ENCODE results near the gene AGBL1. TPM values are rescaled to one million over a fixed set of nuclear protein-coding genes. Genes with fewer than 3 reads are reported as not detected.

The AGBL1 gene
- total RNA-seq, 1 donor = not detected

GRCh38 chr15:86555098-86555497 is 475.4 kb downstream of the AGBL1 start:
- H3K4me3 ChIP-seq (ENCODE audit: low read depth, low read length) = no peak overlapping the region
- TF ChIP-seq, protein P1, sequence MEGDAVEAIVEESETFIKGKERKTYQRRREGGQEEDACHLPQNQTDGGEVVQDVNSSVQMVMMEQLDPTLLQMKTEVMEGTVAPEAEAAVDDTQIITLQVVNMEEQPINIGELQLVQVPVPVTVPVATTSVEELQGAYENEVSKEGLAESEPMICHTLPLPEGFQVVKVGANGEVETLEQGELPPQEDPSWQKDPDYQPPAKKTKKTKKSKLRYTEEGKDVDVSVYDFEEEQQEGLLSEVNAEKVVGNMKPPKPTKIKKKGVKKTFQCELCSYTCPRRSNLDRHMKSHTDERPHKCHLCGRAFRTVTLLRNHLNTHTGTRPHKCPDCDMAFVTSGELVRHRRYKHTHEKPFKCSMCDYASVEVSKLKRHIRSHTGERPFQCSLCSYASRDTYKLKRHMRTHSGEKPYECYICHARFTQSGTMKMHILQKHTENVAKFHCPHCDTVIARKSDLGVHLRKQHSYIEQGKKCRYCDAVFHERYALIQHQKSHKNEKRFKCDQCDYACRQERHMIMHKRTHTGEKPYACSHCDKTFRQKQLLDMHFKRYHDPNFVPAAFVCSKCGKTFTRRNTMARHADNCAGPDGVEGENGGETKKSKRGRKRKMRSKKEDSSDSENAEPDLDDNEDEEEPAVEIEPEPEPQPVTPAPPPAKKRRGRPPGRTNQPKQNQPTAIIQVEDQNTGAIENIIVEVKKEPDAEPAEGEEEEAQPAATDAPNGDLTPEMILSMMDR (IDR thresholded peaks at IDR 0.05; ENCODE audit: insufficient read depth, low read depth, low read length) = no peak
- DNase-seq (ENCODE audit: low read depth) = no peak

DNA sequence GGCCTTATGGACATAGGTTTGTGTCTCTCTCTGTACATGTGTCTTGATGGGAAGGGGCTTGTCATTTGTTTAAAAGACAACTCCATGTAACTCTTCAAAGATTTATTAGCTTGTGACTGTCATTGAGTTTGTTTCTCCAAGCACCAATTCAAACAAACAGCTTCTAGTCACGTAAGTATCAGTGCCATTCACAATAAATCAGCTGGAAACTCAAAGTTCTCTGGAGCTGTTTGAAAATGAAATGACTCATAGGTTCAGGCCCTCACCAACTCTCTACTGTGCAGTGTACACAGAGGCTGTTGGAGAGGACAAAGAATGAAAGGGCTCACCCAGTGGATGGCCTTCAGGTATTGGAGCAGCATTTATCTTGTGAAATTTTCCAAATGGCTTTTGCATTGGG is 476.3 kb downstream of the AGBL1 start:
- TF ChIP-seq, protein P1 (IDR thresholded peaks at IDR 0.05; ENCODE audit: insufficient read depth, low read depth, low read length) = no peak
- DNase-seq (ENCODE audit: low read depth) = no peak
- no peak overlapping the region for H3K4me3 ChIP-seq (ENCODE audit: low read depth, low read length)

- no peak overlapping the region for H3K4me3 ChIP-seq (ENCODE audit: low read depth, low read length)
- DNase-seq (ENCODE audit: low read depth) = no peak
- TF ChIP-seq, protein P1 (IDR thresholded peaks at IDR 0.05; ENCODE audit: insufficient read depth, low read depth, low read length) = no peak
These were observed 476.8 kb downstream of the AGBL1 start for GRCh38 chr15:86556396-86557017.

DNA sequence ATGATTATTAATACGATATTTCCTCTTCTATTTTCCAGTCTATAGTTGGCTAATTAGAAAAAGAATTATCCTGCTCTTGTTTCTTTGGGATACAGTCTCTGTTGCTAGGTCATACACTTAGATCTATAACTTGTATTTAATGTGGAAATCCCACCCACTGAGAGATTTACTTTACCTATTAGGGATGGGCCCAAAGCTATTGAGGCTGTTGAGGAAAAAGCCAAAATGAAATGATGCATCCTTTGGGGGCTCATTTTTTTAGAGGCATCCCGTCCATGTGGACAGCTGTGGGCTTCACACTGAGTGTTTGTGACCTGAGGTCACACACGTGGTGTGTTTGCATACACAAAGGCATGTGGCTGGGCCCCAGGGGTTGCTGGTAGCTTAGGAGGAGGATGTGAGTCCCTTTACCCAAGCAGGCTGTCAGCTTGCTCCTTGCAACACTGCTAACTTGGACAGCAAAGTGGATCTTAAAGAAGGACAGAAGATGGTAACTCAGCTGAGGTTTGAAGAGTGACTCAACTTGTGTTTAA is 477.4 kb downstream of the AGBL1 start:
- TF ChIP-seq, protein P1 (IDR thresholded peaks at IDR 0.05; ENCODE audit: insufficient read depth, low read depth, low read length) = no peak
- DNase-seq (ENCODE audit: low read depth) = no peak
- no peak overlapping the region for H3K4me3 ChIP-seq (ENCODE audit: low read depth, low read length)

DNA sequence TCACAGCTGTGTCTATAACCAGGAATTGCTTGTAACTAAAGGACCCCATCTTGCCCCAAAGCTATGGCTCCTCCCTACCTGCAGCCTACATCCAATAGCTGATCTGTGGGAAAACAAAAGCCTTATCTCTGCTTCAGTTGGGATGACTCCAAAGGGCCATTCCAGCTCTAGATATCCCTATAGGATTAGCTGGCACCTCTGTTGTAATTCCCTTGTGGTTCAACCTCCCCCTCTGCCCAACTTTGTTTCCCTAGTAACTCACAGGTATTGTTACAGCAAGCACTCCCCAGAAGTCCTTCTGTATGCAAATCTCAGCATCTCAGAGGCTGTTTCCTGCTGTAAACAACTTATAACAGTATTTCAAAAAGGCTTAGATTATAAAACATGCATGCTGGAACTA is 478.6 kb downstream of the AGBL1 start:
- H3K4me3 ChIP-seq (ENCODE audit: low read depth, low read length) = no peak overlapping the region
- DNase-seq (ENCODE audit: low read depth) = no peak
- TF ChIP-seq, protein P1 (IDR thresholded peaks at IDR 0.05; ENCODE audit: insufficient read depth, low read depth, low read length) = no peak

DNA sequence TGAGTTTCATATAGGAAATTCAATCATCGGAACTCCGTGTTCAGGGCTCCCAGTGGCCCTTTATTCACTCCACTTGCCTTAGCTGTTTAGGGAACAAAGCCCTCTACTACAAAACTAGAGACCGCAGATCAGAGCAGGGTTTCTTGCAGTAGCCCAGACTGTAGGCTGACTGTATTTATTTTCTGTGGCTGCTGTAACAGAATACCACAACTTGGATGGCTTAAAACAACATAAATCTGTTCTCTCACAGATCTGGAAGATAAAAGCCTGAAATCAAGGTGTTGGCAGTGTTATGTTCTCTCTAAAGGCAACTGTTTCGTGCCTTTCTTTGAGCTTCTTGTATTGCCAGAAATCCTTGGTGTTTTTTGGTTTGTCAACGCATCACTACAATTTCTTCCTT is 479.0 kb downstream of the AGBL1 start:
- H3K4me3 ChIP-seq (ENCODE audit: low read depth, low read length) = no peak overlapping the region
- no peak for DNase-seq (ENCODE audit: low read depth)
- TF ChIP-seq, protein P1 (IDR thresholded peaks at IDR 0.05; ENCODE audit: insufficient read depth, low read depth, low read length) = no peak

- TF ChIP-seq, protein P1 (IDR thresholded peaks at IDR 0.05; ENCODE audit: insufficient read depth, low read depth, low read length) = no peak
- no peak for DNase-seq (ENCODE audit: low read depth)
- no peak overlapping the region for H3K4me3 ChIP-seq (ENCODE audit: low read depth, low read length)
These were observed 488.7 kb downstream of the AGBL1 start for GRCh38 chr15:86568378-86568777.
